CD4-positive, alpha-beta T cell treated with Interleukin-4 for 4 hours (primary cell): ENCODE results near the gene EIF4E1B.

Experiments used
- DNase-seq: peaks from one replicate; pipeline ENCODE4 v3.0.0-alpha.2; 2020

Gene EIF4E1B

DNA sequence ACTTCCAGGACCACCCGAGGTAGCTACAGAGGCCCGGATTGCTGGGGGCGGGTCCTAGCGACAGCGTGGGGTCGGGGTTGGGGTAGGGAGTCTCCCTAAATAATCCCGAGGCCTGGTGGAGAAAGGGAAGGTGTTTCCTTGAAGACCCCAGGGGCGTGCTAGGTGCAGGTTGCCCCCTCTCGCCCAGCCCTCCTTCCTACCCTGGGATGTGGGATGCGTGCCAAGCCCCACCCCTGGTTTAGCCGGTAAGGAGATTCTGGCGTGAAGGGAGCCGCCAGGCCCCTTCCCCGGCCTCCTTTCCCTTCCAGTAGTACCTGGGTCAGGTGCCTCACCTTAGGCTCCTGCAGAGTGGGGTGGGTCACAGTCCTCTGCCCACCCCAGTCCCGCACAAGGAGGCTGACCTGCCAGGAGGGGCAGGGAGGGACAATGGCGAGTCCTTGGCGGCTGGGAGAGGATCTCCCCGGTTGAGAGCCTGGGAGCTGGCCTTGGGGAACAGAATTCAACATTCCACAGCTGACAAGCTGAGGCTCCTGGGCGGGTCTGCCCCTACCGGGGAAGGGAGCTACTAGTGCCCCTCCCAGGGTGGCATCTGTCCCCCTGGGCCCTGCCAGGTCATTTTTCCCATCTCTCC lies 17.5 kb downstream of the EIF4E1B start:
- DNase-seq, result no peak

DNA sequence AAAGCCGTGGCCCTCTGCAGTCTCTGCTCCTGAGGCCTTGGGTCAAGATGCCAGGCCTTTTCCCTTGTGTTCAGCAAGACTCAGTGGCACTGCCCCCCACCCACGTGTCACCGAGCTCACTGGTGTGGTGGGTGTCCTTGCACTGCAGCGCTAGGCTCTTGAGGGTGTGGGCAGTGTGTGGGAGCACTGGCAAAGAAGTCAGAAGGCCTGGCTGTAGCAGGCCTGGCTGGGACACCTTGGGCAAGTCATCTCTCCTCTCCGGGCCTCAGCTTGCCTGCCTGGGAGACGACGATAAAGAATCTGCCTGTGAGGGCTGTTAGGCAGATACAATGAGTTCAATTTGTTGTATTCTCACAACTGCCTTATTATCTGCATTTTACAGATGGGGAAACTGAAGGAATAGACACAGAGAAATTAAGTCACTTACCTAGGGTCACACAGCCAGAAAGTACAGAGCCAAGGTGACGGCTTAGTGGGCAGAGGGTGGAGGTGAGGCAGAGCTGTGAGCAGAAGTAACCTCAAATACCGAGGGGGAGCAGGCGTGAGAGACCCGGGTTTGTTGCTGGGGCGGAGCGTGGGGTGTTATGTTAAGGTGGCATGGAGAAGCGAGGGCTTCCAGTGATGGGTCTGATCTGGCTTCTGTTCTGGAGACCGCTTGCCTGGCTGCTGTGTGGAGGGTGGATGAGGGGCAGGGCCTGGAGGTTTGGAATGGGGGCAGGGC lies 18.2 kb downstream of the EIF4E1B start:
- DNase-seq, result peak; percentile 53

DNA sequence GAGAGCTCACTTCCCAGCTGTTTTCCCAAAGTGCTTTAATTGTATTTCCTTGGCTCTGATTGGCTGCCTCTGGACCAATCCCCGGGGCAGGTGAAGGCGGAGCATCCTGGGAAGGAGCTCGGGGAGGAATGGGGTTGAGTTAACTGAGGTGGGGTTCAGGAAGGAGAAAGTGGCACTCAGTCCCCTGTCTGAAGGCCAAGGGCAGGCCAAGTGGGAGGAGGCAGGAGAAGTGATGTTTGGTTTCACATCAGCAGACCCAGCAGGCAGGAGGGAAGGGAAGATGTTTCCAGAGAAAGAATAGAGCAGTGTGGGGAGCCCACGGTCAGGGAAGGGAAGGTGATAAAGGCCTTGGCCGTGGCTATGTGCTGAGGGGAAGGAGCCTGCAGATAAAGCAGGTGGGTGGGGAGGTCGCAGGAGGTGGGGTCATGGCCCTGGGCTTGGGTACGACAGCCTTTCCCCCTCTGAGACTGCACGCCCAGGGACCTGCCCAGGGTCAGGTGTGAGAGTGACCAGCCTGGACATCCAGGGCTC lies 19.9 kb downstream of the EIF4E1B start:
- no peak for DNase-seq

DNA sequence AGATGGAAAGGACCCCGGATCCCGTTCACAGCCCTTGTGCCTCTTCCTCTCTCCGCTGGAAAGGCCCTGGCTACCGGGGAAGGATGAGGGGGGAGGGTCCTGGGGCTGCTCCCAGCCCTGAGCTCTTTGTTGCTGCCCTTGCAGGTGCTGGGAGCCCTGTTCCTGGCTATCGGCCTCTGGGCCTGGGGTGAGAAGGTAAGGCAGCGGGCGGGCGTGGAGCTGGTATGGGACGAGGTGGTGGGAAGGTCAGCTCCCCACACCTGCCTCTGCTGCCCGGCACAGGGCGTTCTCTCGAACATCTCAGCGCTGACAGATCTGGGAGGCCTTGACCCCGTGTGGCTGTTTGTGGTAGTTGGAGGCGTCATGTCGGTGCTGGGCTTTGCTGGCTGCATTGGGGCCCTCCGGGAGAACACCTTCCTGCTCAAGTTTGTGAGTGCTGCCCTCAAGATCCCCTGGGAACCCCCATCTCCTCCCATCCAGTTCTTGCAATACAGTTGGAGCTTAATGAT lies 21.1 kb downstream of the EIF4E1B start:
- DNase-seq, result no peak

DNA sequence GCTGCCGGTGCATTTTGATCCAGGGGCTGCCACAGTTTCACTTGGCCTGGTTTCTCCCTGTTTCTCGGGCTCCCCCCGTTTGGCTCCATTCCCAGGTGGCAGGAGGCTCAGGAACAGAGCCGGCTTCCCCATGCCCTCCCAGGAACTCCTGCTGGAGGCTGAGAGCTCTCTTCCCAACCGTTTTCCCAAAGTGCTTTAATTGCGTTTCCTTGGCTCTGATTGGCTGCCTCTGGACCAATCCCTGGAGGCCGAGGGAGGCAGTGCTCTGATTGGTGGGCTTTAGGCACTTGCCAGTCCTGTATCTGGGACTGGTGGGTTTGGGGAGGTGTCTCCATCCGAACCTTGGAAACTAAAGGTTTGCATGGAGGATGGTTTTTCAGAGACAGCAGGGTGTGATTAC lies 21.7 kb downstream of the EIF4E1B start:
- no peak for DNase-seq

DNA sequence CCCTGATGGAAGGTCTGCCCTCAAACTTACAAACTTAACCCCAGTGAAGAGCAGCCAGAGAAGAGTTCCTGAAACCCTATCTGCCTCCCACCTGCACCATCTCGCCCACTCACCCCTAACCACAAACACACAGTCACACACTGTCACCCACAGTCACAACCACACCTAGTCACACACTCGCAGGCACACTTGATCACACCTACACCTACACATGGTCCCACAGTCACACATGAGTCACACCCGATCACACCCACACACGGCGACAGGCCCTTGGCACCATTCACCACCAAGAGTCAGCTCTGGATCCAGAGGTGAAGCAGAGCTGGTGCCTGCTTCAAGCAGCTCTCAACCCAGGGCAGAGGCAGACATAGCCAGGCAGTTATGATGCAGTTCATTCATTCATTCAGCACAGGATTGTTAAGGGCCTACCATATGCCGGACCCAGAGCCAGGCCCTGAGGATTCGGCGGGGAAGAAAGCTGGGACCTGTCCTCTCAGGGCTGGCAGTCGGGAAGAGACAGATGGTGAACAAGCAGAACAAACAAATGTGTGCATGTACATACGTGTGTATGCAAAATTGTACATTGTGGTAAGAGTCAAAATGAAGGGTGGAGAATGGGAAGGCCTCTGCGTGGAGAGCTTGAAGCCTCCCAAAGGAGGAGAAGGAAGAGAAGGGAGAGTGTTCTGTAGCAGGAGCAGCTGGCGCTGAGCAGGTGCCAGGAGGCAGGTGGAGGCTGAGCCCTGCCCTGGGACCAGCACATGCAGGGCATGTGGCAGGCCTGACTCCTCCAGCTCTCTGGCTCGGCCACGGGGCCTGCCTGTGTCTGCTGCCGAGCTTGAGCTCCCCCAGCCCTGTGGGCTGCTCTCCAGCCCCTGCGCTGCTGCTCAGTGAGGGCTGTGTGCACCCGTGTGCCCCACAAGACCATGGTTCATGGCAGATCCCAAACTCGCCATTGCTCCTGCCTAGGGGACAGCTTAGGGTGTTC lies 23.2 kb downstream of the EIF4E1B start:
- peak; percentile 85 for DNase-seq

DNA sequence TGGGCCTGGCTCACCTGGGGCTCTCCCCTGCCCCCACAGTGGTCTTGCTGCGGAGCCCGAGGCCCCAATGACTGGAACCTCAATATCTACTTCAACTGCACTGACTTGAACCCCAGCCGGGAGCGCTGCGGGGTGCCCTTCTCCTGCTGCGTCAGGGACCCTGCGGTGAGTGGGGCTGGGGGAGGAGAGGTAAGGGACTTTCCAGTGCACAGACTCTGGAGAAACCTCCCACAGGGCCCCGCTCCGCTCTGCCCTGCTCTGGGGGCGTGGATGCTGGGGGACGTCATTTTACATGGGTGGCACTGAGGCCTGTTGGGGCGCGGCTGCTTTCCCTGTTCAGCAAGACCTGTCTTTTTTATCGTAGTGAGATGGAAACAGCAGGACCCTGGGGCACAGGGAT lies 24.4 kb downstream of the EIF4E1B start:
- DNase-seq, result no peak

DNA sequence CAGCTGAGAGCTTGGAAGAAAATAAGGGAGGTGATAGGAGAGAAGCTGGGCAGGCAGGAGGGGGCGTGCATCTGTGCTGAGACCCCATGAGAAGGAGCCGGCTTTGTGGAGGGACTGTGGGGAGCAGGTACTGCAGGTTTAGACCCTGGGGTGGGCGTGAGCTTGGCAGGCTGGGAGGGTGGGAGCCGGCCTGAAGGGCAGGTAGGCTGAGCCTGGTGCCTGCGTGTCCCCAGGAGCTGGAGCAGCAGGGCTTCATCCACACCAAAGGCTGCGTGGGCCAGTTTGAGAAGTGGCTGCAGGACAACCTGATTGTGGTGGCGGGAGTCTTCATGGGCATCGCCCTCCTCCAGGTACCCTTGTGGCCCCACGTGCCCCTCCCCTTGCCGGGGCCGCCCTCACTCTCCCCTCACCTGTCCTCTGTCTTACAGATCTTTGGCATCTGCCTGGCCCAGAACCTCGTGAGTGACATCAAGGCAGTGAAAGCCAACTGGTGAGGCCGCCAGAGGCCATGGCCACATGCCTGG lies 26.1 kb downstream of the EIF4E1B start:
- DNase-seq, result no peak

DNA sequence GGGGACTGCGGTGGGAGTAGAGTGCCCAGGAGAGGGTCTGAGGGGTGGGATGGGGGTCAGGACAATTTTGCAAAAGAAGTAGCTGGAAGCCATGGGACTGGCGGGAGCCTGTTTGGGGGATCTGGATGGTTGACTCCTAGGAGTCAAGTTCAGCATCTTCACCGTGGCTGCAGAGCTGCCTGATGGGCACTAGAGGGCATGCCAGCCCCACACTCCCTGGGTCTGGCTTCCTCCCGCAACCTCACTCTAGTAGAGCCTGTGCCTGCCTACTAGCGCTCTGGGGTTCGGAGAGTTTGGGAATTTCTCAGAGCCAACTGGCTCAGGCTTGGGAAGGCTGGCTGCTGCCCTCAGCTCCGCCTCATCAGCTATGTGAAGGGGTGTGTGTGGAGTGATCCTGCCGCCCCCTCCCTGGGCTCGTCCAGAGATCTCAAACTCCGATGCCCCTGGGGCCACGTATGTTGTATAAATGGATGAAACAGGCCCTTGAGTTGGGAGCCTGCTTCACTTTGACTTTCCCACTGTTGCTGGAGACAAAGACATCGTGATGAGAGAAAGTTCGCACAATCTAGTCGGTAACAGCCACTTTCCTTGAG lies 27.6 kb downstream of the EIF4E1B start:
- peak; percentile 58 for DNase-seq

DNA sequence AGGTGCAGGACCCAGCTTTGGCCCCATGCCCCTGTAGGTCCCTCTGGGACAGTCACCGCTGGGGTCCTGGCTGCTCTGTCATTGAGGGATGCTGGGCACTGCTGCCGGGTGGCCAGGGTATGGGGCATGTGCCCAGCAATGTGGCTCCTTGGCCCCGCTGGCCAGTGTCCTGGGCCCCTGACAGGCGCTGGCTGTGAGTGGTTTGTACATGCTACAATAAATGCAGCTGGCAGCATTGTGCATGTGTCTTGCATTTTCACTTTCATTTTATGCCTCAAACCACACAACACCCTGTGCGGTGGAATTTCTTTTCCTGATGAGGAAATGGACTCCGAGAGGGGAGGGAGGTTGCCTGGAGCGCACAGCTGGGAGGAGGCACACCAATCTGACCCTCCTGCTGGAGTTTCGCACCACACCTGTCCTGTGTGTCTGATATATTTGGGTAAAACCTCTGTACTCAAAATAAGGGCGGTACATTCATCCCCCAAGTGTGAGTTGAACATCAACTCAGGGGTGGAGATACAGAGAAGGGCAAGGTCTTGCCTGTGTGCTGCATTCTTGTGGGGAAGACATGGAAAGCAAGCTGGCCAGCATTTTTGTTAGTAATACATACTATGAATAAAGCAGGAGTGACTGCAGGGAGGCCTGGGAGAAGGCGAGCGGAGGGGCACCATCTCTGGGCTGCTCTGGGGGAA lies 28.5 kb downstream of the EIF4E1B start:
- DNase-seq, result peak; percentile 41

DNA sequence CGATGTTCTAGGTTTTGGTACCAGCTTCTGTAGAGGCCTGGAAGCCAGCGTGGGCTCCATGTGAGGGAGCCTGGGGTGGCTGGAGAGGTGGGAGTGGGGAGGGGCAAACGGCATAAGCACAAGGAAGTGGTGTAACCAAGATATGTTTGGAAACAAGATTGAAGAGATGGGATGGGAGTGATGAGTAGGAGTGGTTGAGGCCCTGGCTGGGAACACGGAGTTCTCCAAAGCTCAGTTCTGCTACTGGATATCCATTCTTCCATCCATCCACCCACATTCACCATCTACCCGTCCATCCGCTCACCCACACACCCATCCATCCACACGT lies 29.0 kb downstream of the EIF4E1B start:
- DNase-seq, result no peak

DNA sequence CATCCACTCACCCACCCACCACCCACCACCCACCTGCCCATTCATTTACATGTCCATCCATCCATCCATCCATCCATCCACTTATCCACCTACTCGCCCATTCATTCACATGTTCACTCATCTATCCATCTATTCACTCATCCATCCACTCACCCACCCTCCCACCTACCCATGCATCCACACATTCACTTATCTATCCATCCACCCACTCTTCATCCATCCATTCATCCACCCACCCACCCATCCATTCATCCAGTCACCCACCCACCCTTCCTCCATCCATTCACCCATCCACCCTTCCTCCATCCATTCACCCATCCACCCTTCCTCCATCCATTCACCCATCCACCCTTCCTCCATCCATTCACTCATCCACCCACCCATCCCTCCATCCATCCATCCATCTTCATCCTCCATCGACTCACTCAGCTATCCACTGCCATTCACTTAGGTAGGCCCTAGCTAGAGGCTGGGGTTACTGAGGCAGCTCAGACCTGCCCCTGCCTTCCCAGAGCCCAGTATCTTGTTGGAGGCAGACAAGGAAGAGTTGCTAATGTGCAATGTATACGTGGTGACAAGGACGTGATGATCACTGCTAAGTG lies 29.5 kb downstream of the EIF4E1B start:
- DNase-seq, result no peak

DNA sequence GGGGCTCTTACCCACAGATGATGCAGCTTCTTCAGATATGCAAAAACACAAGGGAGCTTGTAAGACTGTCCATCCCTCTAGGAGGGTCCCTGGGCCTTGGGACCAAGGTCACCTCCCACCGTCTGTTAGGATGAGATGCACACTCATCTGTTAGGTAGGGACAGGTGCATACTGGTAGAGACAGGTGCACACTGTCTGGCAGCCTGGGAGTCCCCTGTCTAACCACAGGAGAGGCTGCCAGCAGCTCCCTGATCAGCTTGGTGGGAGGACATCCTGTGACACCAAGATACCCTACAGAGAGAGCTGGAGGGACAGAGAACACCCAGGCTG lies 30.0 kb downstream of the EIF4E1B start:
- no peak for DNase-seq

DNA sequence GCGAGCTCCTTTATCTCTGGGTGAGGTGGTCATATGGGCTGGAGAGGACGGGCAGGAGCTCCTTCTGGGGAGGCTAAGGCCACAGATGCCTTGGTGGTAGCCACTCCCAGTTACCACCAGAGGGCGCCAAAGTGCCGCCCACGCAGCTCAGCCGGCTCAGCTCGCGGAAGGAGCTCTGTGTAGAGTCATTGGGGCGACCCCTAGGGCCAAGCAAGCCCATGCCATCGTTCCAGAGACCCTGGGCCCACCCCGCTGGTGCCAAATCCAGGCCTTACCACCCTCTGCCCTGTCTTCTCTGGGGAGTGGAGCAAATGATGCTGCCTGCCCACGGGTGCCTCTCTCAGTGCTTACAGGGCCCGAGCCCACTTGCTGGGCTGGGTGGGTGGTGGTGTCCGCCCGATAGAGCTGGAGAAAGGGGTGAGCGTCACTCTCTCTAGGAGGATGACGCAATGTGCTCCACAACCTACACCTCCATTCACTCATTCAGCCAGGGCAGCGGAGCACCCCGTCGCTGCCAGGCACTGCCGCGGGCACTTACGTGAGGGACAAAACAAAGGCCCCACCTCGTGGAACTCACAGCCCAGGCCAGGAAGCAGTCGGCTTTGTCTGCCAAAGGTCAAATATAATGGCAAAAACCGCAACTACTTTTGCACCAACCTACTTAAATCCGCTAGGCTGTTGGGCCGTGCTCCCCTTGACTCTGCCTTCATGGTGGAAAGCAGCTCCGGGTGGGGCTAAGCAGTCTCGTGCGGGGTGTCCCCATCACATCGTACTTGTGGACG lies 30.6 kb downstream of the EIF4E1B start:
- DNase-seq, result peak; percentile 76

DNA sequence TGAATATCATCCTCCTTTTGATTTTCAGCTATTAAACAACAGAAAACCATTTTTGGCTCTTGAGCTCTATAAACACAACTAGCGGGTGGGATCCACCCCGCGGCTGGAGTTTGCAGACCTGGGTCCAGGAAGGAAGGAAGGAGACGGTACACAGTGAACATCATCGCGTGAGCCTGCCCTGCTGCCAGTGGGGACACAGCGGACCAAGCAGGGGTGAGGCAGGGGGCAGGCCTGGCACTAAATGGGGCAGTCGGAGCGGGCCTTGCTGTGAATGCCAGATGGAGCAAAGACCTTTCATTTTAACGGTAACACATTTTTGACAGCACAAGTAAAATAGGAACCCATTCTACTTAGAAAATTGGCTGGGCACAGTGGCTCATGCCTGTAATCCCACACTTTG lies 31.2 kb downstream of the EIF4E1B start:
- no peak for DNase-seq

DNA sequence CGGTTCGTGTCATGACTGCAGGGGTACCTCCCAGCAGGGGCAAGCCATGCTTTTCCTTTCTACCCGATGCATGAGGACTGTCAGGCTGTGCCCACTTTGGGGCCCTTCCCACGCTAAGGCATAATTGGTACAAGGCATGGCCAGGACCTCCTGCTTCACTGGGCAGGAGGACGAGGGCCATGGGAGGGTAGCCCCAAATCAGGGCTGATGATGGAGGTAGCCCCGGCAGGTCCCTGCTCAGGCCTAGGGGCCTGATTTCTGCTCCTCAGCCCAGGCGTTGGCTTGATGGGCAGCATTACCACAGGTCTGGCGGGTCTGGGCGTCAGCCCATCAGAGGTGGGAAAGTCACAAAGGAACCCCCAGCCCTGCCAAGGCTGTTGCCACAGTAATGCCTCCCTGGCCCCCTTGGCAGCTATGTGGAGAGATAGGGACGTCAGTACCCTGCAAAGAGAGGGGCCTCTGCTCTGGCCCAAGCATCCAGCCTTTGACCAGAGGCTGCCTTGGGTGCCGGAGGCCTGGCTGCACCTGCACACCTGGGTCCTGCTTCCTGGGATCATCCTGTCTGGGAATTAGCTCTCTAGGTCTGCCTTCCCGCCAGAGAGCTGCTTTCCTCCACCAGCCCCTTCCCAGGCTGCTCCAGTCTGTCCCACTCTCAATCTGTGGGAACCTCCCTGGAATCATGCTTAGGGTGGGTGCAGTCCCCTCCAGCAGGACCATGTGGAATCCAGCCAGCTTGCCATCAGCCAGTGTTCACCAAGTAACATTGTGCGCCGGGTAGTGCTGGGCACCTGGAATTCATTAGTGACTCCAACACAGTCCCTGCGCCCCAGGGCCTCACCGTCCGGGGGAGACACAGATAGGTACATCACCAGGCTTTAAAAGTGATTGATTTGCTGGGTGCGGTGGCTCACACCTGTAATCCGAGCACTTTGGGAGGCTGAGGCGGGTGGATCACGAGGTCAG lies 32.2 kb downstream of the EIF4E1B start:
- no peak for DNase-seq

DNA sequence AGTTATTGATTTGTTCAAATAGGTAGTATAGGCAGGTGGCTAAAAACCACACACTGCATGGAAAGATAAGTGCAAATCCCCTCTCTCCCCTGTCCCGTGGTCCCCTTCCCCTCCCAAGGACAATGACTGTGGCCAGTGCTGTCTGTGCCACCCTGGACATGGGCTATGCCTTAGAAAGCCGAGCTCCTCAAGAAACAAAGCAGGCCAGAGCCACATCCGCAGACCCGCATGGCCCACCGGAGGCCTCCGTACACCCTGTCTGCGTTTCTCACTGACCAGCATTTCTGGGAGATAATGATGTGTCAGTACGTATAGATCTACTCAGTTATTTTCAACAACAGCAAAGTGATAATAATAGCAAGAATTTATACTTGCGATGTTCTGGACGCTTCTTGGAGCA lies 33.1 kb downstream of the EIF4E1B start:
- no peak for DNase-seq

DNA sequence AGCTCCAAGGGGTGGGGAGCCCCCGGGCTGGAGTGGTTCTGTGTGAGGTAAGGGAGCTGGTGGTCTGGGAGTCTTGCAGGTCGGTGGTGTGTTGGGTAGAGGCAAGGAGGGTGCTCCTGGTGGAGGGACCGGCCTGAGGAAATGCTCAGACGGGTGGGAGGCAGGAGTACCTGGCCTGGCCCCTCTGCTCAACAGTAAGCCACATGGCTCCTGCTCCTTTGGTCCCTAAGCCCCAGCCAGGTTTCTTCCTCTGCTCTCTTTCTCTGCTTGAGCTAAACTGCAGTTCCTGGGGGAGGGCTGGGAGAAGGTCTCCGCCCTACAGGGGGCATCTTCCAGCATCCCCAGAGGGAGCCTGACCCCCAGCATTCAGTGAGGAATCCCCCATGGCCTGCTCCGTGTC lies 34.0 kb downstream of the EIF4E1B start:
- DNase-seq, result no peak

DNA sequence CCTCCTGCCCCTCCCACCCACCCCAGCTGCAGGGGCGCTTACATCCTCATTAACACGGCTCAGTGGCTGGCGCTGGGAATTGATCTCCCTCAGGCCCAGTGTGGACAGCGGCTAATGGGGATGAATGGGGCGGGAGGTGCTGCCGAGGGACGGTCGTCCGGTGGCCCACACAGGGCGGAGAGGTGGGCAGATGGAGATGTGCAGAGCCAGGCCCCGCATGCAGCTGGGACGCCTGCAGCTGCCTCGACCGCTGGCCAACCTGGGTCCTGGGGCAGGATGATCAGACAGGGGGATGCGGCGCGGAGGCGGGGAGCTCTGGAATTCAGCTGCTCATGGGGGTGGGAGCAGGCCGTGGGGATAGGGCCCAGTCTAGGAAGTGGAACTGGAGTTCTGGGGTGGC lies 34.4 kb downstream of the EIF4E1B start:
- no peak for DNase-seq

DNA sequence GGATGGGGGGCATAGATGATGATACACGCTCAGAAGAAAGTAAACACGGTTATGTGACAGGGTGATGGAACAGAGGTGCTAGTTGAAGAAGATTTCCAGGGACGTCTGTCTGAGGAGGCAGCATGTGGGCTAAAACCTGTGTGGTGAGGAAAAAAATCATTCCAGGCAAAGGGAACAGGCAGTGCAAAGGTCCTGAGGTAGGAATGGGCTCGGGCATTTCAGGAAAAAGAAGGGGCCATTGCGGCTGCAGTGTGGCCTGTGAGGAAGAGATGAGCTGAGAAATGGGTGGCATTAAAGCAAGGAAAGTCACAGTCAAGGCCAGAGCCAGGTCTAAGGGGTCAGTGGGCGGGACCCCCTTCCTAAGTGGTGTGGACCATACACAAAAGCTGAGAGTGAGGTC lies 35.0 kb downstream of the EIF4E1B start:
- DNase-seq, result no peak
